ENCODE data around the gene ST7. TPM values are rescaled to one million over a fixed set of nuclear protein-coding genes. Genes with fewer than 3 reads are reported as not detected.

The ST7 gene
- total and polyA plus RNA-seq, 2 of the 13 experiments (the other 11 are each of a cell fraction or from before 2014, with no cell fraction given) = 17.3 to 23.5 TPM

GRCh38 chr7:116979430-116979829, 26.1 kb downstream of the ST7 start (continued):
- no peak for TF ChIP-seq ARHGAP35 (CRISPR knock-in tag; IDR thresholded peaks at IDR 0.05; ENCODE audit: borderline replicate concordance)
- TF ChIP-seq ZNF180 (CRISPR knock-in tag; IDR thresholded peaks at IDR 0.05; ENCODE audit: borderline replicate concordance, low read depth) = no peak
- no peak for TF ChIP-seq TSC22D2 (CRISPR knock-in tag; IDR thresholded peaks at IDR 0.05; ENCODE audit: borderline replicate concordance)
- no peak for TF ChIP-seq RFX3 (CRISPR knock-in tag; IDR thresholded peaks at IDR 0.05)
- no peak for TF ChIP-seq POGK (CRISPR knock-in tag; conservative IDR thresholded peaks at IDR 0.05)
- TF ChIP-seq NR1H2 (CRISPR knock-in tag; IDR thresholded peaks at IDR 0.05; ENCODE audit: borderline replicate concordance, low read depth) = no peak
- TF ChIP-seq TBL1XR1 (IDR thresholded peaks at IDR 0.05; ENCODE audit: borderline replicate concordance, low read length, partially characterized antibody) = no peak
- TF ChIP-seq ZNF816 (CRISPR knock-in tag; IDR thresholded peaks at IDR 0.05; ENCODE audit: borderline replicate concordance) = no peak
- TF ChIP-seq SOX5 (CRISPR knock-in tag; IDR thresholded peaks at IDR 0.05; ENCODE audit: borderline replicate concordance) = no peak

GRCh38 chr7:116980354-116980753, 27.1 kb downstream of the ST7 start:
- ATAC-seq (peak; percentile 93), FAIRE-seq (peak; percentile 32), DNase-seq (ENCODE audit: low spot score) (peak; percentile 23)
- peaks cover 10% of the 10 kb centered on the region for H3K4me1 ChIP-seq (ENCODE audit: insufficient read depth, low read length)
- peaks cover 4% of the 10 kb centered on the region; the same call in 1 of the 2 replicates for H4K20me1 ChIP-seq (ENCODE audit: insufficient read depth, low read length)
- H3K9ac ChIP-seq (ENCODE audit: insufficient read depth, low read depth, low read length) = no peak overlapping the region
- no peak overlapping the region for H3K27ac ChIP-seq (ENCODE audit: extremely low read length, insufficient read depth, low read length)
- no peak overlapping the region for H3K4me2 ChIP-seq (ENCODE audit: low read depth, low read length)
- ChIA-PET CTCF (ENCODE audit: low intra/inter-chr PET ratio, low total read pairs) (no interaction called here), POLR2A (interaction anchor here (0.7 kb wide), 1 partner anchor 26 kb away, joined by 3 read pairs; no protein-coding TSS in a partner anchor)
- in situ Hi-C loops (cut with HindIII; ENCODE audit: extremely low pct_ligation_motif_present, low pct_unique_long_range_greater_than_20kb) = no loop called here
- intact Hi-C loops (cut with micrococcal nuclease; ENCODE audit: unreplicated experiment) = loop anchor here (2.0 kb wide), 1 partner anchor 46 kb away; no protein-coding TSS in a partner anchor
- H3K27me3 ChIP-seq (ENCODE audit: control insufficient read depth in 1 of 2, insufficient read depth in 2 of 2, low read length in 2 of 2) = no peaks in the 10 kb centered on the region
- WGBS (ENCODE audit: low lambda C conversion rate) = 53% methylated on average over 4 of the region's 4 CpGs
- TF ChIP-seq ERF (CRISPR knock-in tag; IDR thresholded peaks at IDR 0.05) (no peak), FOXA3 (CRISPR knock-in tag; IDR thresholded peaks at IDR 0.05) (0 out of 2 replicates have a peak, but pooled peaks have one; percentile 23), RNF2 (conservative IDR thresholded peaks at IDR 0.05; ENCODE audit: low read depth) (no peak), ZBTB42 (CRISPR knock-in tag; IDR thresholded peaks at IDR 0.05) (0 out of 2 replicates have a peak, but pooled peaks have one; percentile 56), BCL6 (CRISPR knock-in tag; IDR thresholded peaks at IDR 0.05) (peak; percentile 74), RBAK (CRISPR knock-in tag; IDR thresholded peaks at IDR 0.05) (peak; percentile 98), SAP130 (CRISPR knock-in tag; IDR thresholded peaks at IDR 0.05; ENCODE audit: low read depth) (0 out of 2 replicates have a peak, but pooled peaks have one; percentile 22), YEATS4 (CRISPR knock-in tag; IDR thresholded peaks at IDR 0.05; ENCODE audit: borderline replicate concordance) (no peak), FOSL2 (CRISPR knock-in tag; IDR thresholded peaks at IDR 0.05) (0 out of 2 replicates have a peak, but pooled peaks have one; percentile 1), HNF4G (IDR thresholded peaks at IDR 0.05; ENCODE audit: borderline replicate concordance, low read depth, low read length) (peak; percentile 43; the same call in 1 of the 2 replicates), HNF4G (CRISPR knock-in tag; IDR thresholded peaks at IDR 0.05; ENCODE audit: borderline replicate concordance, low read depth) (no peak), ZNF557 (CRISPR knock-in tag; IDR thresholded peaks at IDR 0.05) (no peak), HNF4A (CRISPR knock-in tag; IDR thresholded peaks at IDR 0.05) (peak; percentile 64), ZNF496 (CRISPR knock-in tag; IDR thresholded peaks at IDR 0.05; ENCODE audit: insufficient replicate concordance) (no peak), TFAP4 (IDR thresholded peaks at IDR 0.05; ENCODE audit: borderline replicate concordance, low read depth) (peak; percentile 83), ZNF383 (CRISPR knock-in tag; IDR thresholded peaks at IDR 0.05; ENCODE audit: borderline replicate concordance) (no peak)
- no peak overlapping the region for H3K4me3 ChIP-seq (replicated peaks in 1 of 3; ENCODE audit: insufficient read depth in 1 of 3, low read depth in 2 of 3, low read length in 3 of 3)
- no TSS peak for BruUV-seq (replicated peaks)
- peaks cover 4% of the 10 kb centered on the region for H3K79me2 ChIP-seq (ENCODE audit: insufficient read depth, low read length)
- H3K36me3 ChIP-seq (replicated peaks in 1 of 2; ENCODE audit: control insufficient read depth in 1 of 2, insufficient read depth in 2 of 2, low read length in 2 of 2) = no peaks in the 10 kb centered on the region; a peak in 1 of 5 replicates
- H2AFZ ChIP-seq (ENCODE audit: low read length) = no peak overlapping the region
- H3K9me3 ChIP-seq (ENCODE audit: low read length) = no peaks in the 10 kb centered on the region
